ENCODE data around the gene AACS. TPM values are rescaled to one million over a fixed set of nuclear protein-coding genes. Genes with fewer than 3 reads are reported as not detected.
"Not testable (repeated sequence)": the region's sequence is repeated elsewhere in the genome, so short reads cannot be mapped to it uniquely, and the experiment has no call there.

AACS gene
- total and polyA plus RNA-seq, 10 of the 15 experiments (the other 5 are each of a cell fraction or from before 2014, with no cell fraction given), result 10.1 to 34.0 (median 21.1) TPM

DNA sequence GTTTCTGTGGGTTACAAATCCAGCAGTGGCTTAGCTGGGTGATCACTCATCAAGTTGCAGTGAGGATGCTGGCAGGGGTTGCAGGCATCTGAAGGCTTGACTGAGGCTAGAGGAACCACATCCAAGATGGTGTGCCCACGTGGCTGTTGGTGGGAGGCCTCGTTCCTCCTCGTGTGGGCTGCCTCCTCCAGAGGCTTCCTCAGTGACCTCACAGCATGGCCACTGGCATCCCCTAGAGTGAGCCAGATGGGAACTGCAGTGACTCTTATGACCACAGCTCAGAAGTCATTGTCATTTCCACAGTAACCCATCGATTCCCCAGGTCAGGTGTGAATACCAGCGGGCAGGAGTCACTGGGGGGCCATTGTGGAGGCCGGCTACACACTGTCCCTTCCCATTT lies 17.8 kb downstream of the AACS start:
- in situ Hi-C loops (cut with MboI) (no loop called here), intact Hi-C loops (cut with micrococcal nuclease; ENCODE audit: unreplicated experiment) (no loop called here)
- ChIA-PET CTCF (no interaction called here), SMC1A (ENCODE audit: uncharacterized antibody, unreplicated experiment) (no interaction called here), POLR2A (no interaction called here), RAD21 (ENCODE audit: unreplicated experiment) (no interaction called here)
- Histone ChIP-seq H3K79me2 (ENCODE audit: control insufficient read depth, insufficient read depth, low read length) (no peaks in the 10 kb centered on the region), H3K27me3 (replicated peaks in 1 of 2; ENCODE audit: control insufficient read depth in 2 of 2, insufficient read depth in 2 of 2, low read length in 1 of 2) (no peaks in the 10 kb centered on the region), H3K4me2 (ENCODE audit: control insufficient read depth, insufficient read depth) (no peak overlapping the region), H3K27ac (ENCODE audit: control insufficient read depth, insufficient read depth) (no peak overlapping the region), H2AFZ (ENCODE audit: control insufficient read depth, low read depth, low read length) (no peak overlapping the region), H3K9me3 (replicated peaks; ENCODE audit: control insufficient read depth, insufficient read depth, low read length) (no peaks in the 10 kb centered on the region), H3K4me1 (ENCODE audit: control insufficient read depth, insufficient read depth, low read length) (no peaks in the 10 kb centered on the region), H3K36me3 (ENCODE audit: control insufficient read depth in 2 of 2, insufficient read depth in 2 of 2, low read length in 1 of 2) (peaks cover 14 to 16% of the 10 kb centered on the region in 2 experiments), H3K9ac (ENCODE audit: control insufficient read depth, insufficient read depth, low read length) (no peak overlapping the region), H3K4me3 (no peak overlapping the region), H4K20me1 (ENCODE audit: control insufficient read depth, insufficient read depth) (no peaks in the 10 kb centered on the region)
- DNase-seq (ENCODE audit: low read depth, low spot score) (no peak), FAIRE-seq (no peak), ATAC-seq (no peak)
- 85% methylated on average over 6 of the region's 6 CpGs for WGBS (ENCODE audit: insufficient coverage, insufficient replicate concordance, low lambda C conversion rate, missing lambda C conversion rate)
- TF ChIP-seq E4F1 (IDR thresholded peaks at IDR 0.05; ENCODE audit: borderline replicate concordance, partially characterized antibody) (no peak), TAF1 (IDR thresholded peaks at IDR 0.05; ENCODE audit: borderline replicate concordance, low read depth, low read length) (no peak), E2F4 (IDR thresholded peaks at IDR 0.05; ENCODE audit: low read depth, low read length) (no peak), POLR2AphosphoS2 (IDR thresholded peaks at IDR 0.05; ENCODE audit: low read depth, low read length) (no peak), BMI1 (IDR thresholded peaks at IDR 0.05; ENCODE audit: borderline replicate concordance) (no peak)
- BruUV-seq (replicated peaks), result no TSS peak

DNA sequence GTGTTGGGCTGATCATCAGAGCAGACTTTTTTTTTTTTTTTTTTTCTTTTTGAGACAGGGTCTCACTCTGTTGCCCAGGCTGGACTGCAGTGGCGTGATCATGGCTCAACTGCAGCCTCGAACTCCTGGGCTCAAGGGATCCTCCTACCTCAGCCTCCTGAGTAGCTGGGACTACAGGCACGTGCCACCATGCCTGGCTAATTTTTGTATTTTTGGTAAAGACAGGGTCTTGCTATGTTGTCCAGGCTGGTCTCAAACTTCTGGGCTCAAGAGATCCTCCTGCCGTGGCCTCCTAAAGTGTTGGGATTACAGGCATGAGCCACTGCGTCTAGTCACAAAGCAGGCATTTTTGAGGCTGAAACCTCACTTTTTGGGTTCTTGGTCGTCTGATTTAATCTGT lies 23.0 kb downstream of the AACS start:
- H3K4me3 ChIP-seq; H3K9me3 ChIP-seq (replicated peaks; ENCODE audit: control insufficient read depth, insufficient read depth, low read length); H3K4me1 ChIP-seq (ENCODE audit: control insufficient read depth, insufficient read depth, low read length); POLR2A ChIA-PET; in situ Hi-C loops (cut with MboI); H3K27ac ChIP-seq (ENCODE audit: control insufficient read depth, insufficient read depth); H2AFZ ChIP-seq (ENCODE audit: control insufficient read depth, low read depth, low read length); H3K4me2 ChIP-seq (ENCODE audit: control insufficient read depth, insufficient read depth); FAIRE-seq; RAD21 ChIA-PET (ENCODE audit: unreplicated experiment); H4K20me1 ChIP-seq (ENCODE audit: control insufficient read depth, insufficient read depth); H3K9ac ChIP-seq (ENCODE audit: control insufficient read depth, insufficient read depth, low read length); ATAC-seq; intact Hi-C loops (cut with micrococcal nuclease; ENCODE audit: unreplicated experiment); DNase-seq (ENCODE audit: low read depth, low spot score); BruUV-seq (replicated peaks); H3K79me2 ChIP-seq (ENCODE audit: control insufficient read depth, insufficient read depth, low read length); H3K27me3 ChIP-seq (replicated peaks in 1 of 2; ENCODE audit: control insufficient read depth in 2 of 2, insufficient read depth in 2 of 2, low read length in 1 of 2): not testable (repeated sequence)
- peaks cover 18 to 20% of the 10 kb centered on the region in 2 experiments for H3K36me3 ChIP-seq (ENCODE audit: control insufficient read depth in 2 of 2, insufficient read depth in 2 of 2, low read length in 1 of 2)
- ChIA-PET SMC1A (ENCODE audit: uncharacterized antibody, unreplicated experiment) (interaction anchor here (0.6 to 1.2 kb wide), 2 partner anchors 93 to 131 kb away, joined by 3 read pairs; no protein-coding TSS in a partner anchor), CTCF (interaction anchor here (0.6 kb wide), 1 partner anchor 58 kb away, joined by 3 read pairs; no protein-coding TSS in a partner anchor)
- 87% methylated on average over 6 of the region's 6 CpGs for WGBS (ENCODE audit: insufficient coverage, insufficient replicate concordance, low lambda C conversion rate, missing lambda C conversion rate)
